Measurements from ENCODE around the gene IFT88.

The IFT88 gene

DNA sequence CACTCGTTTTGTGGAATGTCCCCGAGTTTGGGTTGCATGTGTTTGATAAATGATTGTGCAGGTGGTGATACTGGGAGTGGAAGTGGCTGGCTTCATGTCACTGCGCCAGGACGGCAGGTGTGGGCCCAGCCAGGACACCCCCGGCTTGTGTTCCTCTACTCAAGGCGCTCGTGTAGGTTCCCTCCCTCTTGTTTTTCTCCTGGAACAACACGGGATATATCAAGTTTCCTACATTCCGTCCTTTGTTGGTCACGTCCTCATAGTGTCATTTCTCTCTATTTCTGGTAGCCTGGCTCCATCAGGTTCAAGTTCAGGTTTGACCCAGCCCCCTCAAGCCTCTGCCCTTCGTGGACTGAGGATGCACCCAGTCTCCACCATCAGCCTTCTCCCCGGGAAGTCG is 152.8 kb downstream of the IFT88 start:
- no peak for DNase-seq

DNA sequence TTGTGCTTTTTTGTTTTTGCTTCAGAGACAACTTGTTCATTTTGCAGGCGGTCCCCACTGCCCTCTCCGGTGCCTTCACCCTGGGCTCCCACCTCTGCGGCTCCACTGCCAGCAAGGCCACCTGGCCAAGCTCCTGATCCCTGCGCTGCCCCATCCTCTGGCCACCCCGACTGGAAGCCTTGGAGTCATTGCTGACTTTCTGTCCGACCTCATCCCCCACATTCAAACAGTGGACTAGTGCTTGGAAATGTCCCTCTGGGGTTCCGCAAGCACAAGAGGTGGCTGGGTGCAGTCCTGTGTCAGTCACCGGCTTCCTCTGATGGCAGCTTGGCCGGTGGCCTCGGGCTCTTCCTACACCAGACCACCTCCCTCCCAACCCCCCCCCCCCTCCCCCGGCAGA is 153.5 kb downstream of the IFT88 start:
- no peak for DNase-seq

DNA sequence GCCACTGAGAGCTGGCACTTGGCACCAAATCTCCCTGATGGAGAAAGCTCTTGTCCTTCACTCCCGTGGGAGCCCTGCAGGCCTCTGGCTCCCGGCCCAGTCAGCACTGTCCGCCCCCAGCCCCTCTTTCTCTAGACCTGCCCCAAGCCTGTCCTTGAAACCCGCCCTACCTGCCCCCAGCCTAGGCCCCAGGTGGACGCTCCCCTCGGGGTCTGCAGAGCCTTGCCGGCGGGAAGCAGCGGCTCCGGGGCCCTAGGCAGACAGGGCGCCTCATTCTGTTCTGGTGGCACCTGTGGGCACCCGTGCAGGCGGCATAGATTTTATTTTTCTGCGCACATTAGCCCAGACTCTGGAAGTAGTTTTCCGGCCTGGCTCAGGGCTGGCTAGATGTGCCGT is 154.1 kb downstream of the IFT88 start:
- DNase-seq = no peak

DNA sequence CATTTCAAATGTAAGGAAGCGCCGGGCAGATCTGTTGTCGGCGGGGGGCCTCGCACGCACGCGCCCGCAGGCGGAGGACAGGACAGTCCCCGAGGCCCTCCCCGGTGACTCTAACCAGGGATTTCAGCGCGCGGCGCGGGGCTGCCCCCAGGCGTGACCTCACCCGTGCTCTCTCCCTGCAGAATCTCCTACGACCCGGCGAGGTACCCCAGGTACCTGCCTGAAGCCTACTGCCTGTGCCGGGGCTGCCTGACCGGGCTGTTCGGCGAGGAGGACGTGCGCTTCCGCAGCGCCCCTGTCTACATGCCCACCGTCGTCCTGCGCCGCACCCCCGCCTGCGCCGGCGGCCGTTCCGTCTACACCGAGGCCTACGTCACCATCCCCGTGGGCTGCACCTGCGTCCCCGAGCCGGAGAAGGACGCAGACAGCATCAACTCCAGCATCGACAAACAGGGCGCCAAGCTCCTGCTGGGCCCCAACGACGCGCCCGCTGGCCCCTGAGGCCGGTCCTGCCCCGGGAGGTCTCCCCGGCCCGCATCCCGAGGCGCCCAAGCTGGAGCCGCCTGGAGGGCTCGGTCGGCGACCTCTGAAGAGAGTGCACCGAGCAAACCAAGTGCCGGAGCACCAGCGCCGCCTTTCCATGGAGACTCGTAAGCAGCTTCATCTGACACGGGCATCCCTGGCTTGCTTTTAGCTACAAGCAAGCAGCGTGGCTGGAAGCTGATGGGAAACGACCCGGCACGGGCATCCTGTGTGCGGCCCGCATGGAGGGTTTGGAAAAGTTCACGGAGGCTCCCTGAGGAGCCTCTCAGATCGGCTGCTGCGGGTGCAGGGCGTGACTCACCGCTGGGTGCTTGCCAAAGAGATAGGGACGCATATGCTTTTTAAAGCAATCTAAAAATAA is 154.7 kb downstream of the IFT88 start:
- DNase-seq = no peak

DNA sequence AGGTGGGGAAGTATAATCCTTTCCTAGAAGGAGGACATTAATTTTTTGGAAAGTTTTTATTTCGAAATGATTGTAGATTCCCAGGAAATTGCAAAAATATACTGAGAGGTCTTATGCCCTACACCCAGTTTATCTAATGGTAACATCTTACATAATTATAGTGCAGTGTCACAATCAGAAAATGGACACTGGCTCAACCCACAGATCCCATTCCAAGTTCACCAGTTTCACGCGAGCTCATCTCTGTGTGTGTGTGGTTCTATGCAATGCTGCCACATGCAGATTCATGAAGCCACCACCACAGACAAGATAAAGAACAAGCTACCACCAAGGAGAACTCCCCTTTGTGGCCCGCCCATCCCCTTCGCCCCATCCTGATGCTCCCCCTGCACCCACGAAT is 160.9 kb downstream of the IFT88 start:
- no peak for DNase-seq

DNA sequence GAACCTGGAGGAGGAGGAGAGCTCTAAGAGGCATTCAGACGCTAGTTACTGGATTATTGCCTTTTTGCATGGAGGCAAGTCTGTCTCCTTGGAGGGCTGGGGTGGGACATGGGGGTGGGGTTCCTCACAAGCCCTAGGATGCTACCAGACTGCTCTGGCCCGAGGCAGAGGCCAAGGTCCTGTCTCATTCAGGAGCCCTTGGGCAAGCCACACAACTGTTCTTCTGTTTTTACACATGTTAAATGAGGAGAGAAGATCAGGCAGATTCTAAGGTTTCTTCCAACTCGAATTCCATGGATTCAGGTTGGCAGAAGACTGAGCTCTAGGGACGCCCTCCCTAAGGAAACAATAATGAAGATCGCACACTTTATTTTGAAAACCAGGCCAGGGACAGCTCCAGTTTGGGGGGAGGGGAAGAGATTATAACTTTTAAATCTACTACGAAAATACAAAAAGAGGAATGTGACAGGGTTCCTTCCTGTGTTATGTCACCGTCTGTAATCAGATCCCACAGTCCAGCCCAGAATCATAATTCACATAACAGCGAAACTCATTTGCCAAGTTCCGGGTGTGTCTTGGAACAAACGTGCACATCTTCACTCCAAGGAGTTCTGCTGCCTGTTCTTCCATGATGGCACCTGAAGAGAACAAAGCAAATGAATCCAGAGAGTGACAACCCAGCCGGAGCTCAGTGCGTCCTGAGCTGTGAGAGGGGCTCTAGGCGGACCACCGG is 161.8 kb downstream of the IFT88 start:
- DNase-seq = no peak

DNA sequence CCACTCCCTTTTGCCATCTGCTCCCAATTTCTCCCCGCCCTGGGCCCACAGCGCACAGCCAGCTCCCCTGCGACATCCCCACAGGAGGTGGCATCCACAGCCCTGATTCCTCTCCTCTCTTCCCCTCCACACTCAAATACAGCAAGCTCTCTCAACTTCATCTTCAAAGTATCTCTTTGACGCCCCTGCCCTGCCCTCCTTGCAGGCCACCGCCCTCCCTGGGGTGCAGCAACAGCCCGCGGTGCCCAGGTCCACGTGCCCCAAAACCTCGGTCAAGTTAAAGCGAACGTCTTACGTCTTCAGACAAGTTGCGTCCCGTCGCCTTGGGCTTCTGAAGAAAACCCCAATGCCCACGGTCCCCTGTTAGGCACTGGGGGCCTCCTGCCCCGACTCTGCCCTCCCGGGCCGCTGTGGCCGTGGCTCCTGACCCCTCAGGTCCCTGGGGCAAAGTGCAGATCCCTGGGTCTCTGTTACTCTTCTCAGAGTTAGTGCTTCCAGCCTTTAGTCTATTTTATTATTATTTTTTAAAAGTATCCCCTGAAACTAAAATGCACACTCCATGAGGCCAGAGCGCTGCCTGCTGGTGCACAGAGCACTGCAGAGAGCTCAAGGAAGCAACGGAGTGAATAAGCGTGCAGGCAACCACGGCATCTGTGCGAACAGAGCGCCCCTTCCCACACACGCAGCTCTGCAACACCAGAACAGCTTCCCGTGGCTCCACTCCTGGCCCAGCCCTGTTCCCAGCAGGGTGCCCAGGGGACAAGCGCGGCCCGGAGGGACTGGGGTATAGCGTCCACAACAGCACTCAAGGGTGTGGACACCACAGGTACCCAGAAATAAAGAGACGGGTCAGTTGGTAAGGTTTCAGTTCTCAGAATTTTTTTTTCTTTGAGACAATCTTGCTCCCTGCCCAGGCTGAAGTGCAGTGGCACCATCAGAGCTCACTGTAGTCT is 163.0 kb downstream of the IFT88 start:
- DNase-seq = no peak

DNA sequence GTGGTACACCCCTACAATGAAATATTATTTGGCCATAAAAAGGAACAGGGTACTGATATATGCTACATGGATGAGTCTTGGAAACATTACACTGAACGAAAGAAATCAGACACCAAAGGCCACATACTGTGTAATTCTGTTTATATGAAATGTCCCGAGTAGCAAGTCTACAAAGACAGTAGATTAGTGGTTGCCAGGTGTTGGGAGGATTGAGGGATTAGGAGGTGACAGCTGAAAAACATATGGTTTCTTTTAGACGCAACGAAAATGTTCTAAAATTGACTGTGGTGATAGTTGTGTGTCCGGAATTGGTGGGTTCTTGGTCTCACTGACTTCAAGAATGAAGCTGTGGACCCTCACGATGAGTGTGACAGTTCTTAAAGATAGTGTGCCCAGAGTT is 171.7 kb downstream of the IFT88 start:
- DNase-seq = no peak

DNA sequence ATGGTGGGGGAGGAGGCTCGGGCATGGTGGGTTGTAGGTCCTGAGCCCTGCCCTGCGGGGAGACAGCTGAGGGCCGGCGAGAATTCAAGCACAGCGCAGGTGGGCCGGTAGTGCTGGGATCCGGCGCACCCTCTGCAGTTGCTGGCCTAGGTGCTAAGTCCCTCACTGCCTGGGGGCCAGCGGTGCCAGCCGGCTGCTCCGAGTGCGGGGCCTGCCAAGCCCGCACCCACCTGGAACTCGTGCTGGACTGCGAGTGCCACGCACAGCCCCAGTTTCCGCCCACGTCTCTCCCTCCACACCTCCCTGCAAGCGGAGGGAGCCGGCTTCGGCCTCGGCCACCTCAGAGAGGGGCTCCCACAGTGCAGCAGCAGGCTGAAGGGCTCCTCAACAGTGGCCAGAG is 173.1 kb downstream of the IFT88 start:
- no peak for DNase-seq

Measured in SHP77 treated with DMSO at 0.1 percent for 48 hours (cell line).